ENCODE data around the gene SLC26A3. TPM values are rescaled to one million over a fixed set of nuclear protein-coding genes. Genes with fewer than 3 reads are reported as not detected.

The SLC26A3 gene
- total RNA-seq, 1 donor from 2014 or later: not detected

- DNase-seq: no peak
Measured at GRCh38 chr7:107815254-107815882, 12.3 kb upstream of the SLC26A3 start.

GRCh38 chr7:107813524-107813923, 10.5 kb upstream of the SLC26A3 start:
- DNase-seq: no peak

GRCh38 chr7:107811934-107812333, 8.9 kb upstream of the SLC26A3 start:
- DNase-seq: no peak

- DNase-seq: no peak
Measured at GRCh38 chr7:107810626-107811025, 7.6 kb upstream of the SLC26A3 start.

- no peak for DNase-seq
Measured at GRCh38 chr7:107809179-107809578, 6.2 kb upstream of the SLC26A3 start.

GRCh38 chr7:107799647-107800264, 3.3 kb downstream of the SLC26A3 start:
- no peak for DNase-seq

GRCh38 chr7:107792364-107792763, 10.7 kb downstream of the SLC26A3 start:
- DNase-seq: no peak

- DNase-seq: no peak
Measured at GRCh38 chr7:107789647-107790046, 13.4 kb downstream of the SLC26A3 start.

- no peak for DNase-seq
Measured at GRCh38 chr7:107788662-107789061, 14.4 kb downstream of the SLC26A3 start.

GRCh38 chr7:107788216-107788615, 14.8 kb downstream of the SLC26A3 start:
- no peak for DNase-seq

- no peak for DNase-seq
Measured at GRCh38 chr7:107785926-107786325, 17.1 kb downstream of the SLC26A3 start.

- no peak for DNase-seq
Measured at GRCh38 chr7:107785170-107785569, 17.9 kb downstream of the SLC26A3 start.

GRCh38 chr7:107783648-107784047, 19.4 kb downstream of the SLC26A3 start:
- DNase-seq: no peak

GRCh38 chr7:107782374-107782773, 20.6 kb downstream of the SLC26A3 start:
- DNase-seq: no peak

- no peak for DNase-seq
Measured at GRCh38 chr7:107779647-107780099, 23.4 kb downstream of the SLC26A3 start.

GRCh38 chr7:107778283-107778682, 24.7 kb downstream of the SLC26A3 start:
- DNase-seq: no peak

- no peak for DNase-seq
Measured at GRCh38 chr7:107777702-107778101, 25.3 kb downstream of the SLC26A3 start.

GRCh38 chr7:107773027-107773426, 30.0 kb downstream of the SLC26A3 start:
- no peak for DNase-seq

GRCh38 chr7:107768263-107768662, 34.8 kb downstream of the SLC26A3 start:
- no peak for DNase-seq

GRCh38 chr7:107767391-107767790, 35.6 kb downstream of the SLC26A3 start:
- DNase-seq: no peak

GRCh38 chr7:107758667-107759066, 44.4 kb downstream of the SLC26A3 start:
- DNase-seq: no peak

- no peak for DNase-seq
Measured at GRCh38 chr7:107754642-107755041, 48.4 kb downstream of the SLC26A3 start.

- DNase-seq: no peak
Measured at GRCh38 chr7:107751113-107751512, 51.9 kb downstream of the SLC26A3 start.

- no peak for DNase-seq
Measured at GRCh38 chr7:107746006-107746405, 57.0 kb downstream of the SLC26A3 start.

Measured in occipital lobe (tissue), 2 donors.